Lower leg skin (tissue), 3 donors: ENCODE results near the gene PPARG.

Experiments used
- POLR2A ChIP-seq, 2 donors: fragments of 450-650 bp; IDR thresholded peaks; one replicate each; pipeline ENCODE4 v1.6.1; 2016 to 2017; ENCODE audit warnings: antibody characterized with exemption in 2 of 2, mild to moderate bottlenecking in 1 of 2, moderate library complexity in 1 of 2
- TF ChIP-seq, protein P1 (sequence below), 3 donors: fragments of 450-650 bp; IDR thresholded peaks; one replicate each; pipeline ENCODE4 v1.5.1; 2016; ENCODE audit warnings: antibody characterized with exemption in 3 of 3, mild to moderate bottlenecking in 3 of 3, moderate library complexity in 2 of 3

DNA sequence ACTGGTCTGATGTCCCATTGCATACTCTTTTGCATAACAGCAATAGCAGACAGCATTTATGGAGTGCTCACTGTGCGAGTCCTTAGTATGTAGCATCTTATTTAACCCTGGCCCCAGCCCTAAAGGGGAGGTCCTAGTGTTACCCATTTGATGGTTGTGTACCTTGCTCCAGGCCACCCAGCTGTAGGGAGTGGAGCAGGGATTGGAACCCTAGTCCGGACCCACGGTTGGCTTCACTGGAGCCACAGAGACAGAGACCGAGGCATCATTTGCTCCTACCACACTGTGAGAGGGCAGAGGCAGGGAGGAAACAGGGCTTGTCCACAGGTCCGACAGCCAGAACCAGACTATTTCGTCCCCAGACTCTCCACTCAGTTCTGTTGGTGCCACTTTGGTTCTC, 179.4 kb downstream of the PPARG start:
- TF ChIP-seq, protein P1, sequence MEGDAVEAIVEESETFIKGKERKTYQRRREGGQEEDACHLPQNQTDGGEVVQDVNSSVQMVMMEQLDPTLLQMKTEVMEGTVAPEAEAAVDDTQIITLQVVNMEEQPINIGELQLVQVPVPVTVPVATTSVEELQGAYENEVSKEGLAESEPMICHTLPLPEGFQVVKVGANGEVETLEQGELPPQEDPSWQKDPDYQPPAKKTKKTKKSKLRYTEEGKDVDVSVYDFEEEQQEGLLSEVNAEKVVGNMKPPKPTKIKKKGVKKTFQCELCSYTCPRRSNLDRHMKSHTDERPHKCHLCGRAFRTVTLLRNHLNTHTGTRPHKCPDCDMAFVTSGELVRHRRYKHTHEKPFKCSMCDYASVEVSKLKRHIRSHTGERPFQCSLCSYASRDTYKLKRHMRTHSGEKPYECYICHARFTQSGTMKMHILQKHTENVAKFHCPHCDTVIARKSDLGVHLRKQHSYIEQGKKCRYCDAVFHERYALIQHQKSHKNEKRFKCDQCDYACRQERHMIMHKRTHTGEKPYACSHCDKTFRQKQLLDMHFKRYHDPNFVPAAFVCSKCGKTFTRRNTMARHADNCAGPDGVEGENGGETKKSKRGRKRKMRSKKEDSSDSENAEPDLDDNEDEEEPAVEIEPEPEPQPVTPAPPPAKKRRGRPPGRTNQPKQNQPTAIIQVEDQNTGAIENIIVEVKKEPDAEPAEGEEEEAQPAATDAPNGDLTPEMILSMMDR (IDR thresholded peaks at IDR 0.05): no peak
- TF ChIP-seq POLR2A (IDR thresholded peaks at IDR 0.05): no peak
